ENCODE results near the gene NUDT22.

Gene NUDT22

GRCh38 chr11:64222651-64223000 lies 3.4 kb upstream of the NUDT22 start:
- DNase-seq (ENCODE audit: low read depth): no peak
- TF ChIP-seq CTCF (IDR thresholded peaks at IDR 0.05; ENCODE audit: control insufficient read depth, extremely low read depth, insufficient read depth): no peak
- no peak overlapping the region for H3K4me3 ChIP-seq (ENCODE audit: low read depth, low read length)

GRCh38 chr11:64223001-64223651 lies 2.9 kb upstream of the NUDT22 start:
- no peak for TF ChIP-seq CTCF (IDR thresholded peaks at IDR 0.05; ENCODE audit: control insufficient read depth, extremely low read depth, insufficient read depth)
- no peak overlapping the region for H3K4me3 ChIP-seq (ENCODE audit: low read depth, low read length)
- DNase-seq (ENCODE audit: low read depth): no peak

GRCh38 chr11:64224151-64224890 lies 1.8 kb upstream of the NUDT22 start:
- no peak for TF ChIP-seq CTCF (IDR thresholded peaks at IDR 0.05; ENCODE audit: control insufficient read depth, extremely low read depth, insufficient read depth)
- DNase-seq (ENCODE audit: low read depth): no peak
- no peak overlapping the region for H3K4me3 ChIP-seq (ENCODE audit: low read depth, low read length)

- H3K4me3 ChIP-seq (ENCODE audit: low read depth, low read length): peak overlapping the region; percentile 87
- no peak for DNase-seq (ENCODE audit: low read depth)
- no peak for TF ChIP-seq CTCF (IDR thresholded peaks at IDR 0.05; ENCODE audit: control insufficient read depth, extremely low read depth, insufficient read depth)
Measured at GRCh38 chr11:64224891-64225607, 1.0 kb upstream of the NUDT22 start.

- TF ChIP-seq CTCF (IDR thresholded peaks at IDR 0.05; ENCODE audit: control insufficient read depth, extremely low read depth, insufficient read depth): no peak
- H3K4me3 ChIP-seq (ENCODE audit: low read depth, low read length): peak overlapping the region; percentile 87
- no peak for DNase-seq (ENCODE audit: low read depth)
Measured at GRCh38 chr11:64226507-64227051, 505 bp downstream of the NUDT22 start.

- no peak for DNase-seq (ENCODE audit: low read depth)
- no peak for TF ChIP-seq CTCF (IDR thresholded peaks at IDR 0.05; ENCODE audit: control insufficient read depth, extremely low read depth, insufficient read depth)
- peak overlapping the region; percentile 87 for H3K4me3 ChIP-seq (ENCODE audit: low read depth, low read length)
Measured at GRCh38 chr11:64227405-64227956, 1.4 kb downstream of the NUDT22 start.

All from LNCaP clone FGC (cell line).